ENCODE data around the gene NCAPG2. TPM values are rescaled to one million over a fixed set of nuclear protein-coding genes. Genes with fewer than 3 reads are reported as not detected.

The NCAPG2 gene
- total and polyA plus RNA-seq, 2 experiments from 2014 or later: 15.6 to 17.3 TPM

- Histone ChIP-seq H3K27me3 (replicated peaks; ENCODE audit: insufficient read depth) (peaks cover 21% of the 10 kb centered on the region), H3K9me3 (ENCODE audit: low read depth) (no peaks in the 10 kb centered on the region), H3K79me2 (ENCODE audit: insufficient read depth) (no peaks in the 10 kb centered on the region), H2AFZ (no peak overlapping the region), H3K4me1 (ENCODE audit: insufficient read depth) (no peaks in the 10 kb centered on the region), H3K9me2 (ENCODE audit: insufficient read depth) (no peaks in the 10 kb centered on the region), H3K4me3 (no peak overlapping the region), H3K9ac (no peak overlapping the region), H4K20me1 (ENCODE audit: insufficient read depth) (no peaks in the 10 kb centered on the region), H3K36me3 (ENCODE audit: low read depth) (no peaks in the 10 kb centered on the region), H3K27ac (no peak overlapping the region), H3F3A (ENCODE audit: insufficient read depth) (no peaks in the 10 kb centered on the region), H3K4me2 (ENCODE audit: unreplicated experiment) (no peak overlapping the region)
- no peak for DNase-seq
- TF ChIP-seq EZH2 (IDR thresholded peaks at IDR 0.05; ENCODE audit: insufficient read depth, poor library complexity, severe bottlenecking) (no peak), EZH2phosphoT487 (IDR thresholded peaks at IDR 0.05; ENCODE audit: insufficient read depth, low read depth) (no peak)
- WGBS, 2 experiments (ENCODE audit: low coverage in 1 of 2, low lambda C conversion rate in 2 of 2, missing lambda C conversion rate in 2 of 2): 17 to 18% methylated on average over 17 of the region's 17 CpGs
- in situ Hi-C loops (cut with MboI): no loop called here
These were observed 118.7 kb downstream of the NCAPG2 start for GRCh38 chr7:158585721-158586498.

GRCh38 chr7:158584407-158584806, 120.2 kb downstream of the NCAPG2 start:
- Histone ChIP-seq H3K27me3 (replicated peaks; ENCODE audit: insufficient read depth) (peaks cover 21% of the 10 kb centered on the region), H3K4me1 (ENCODE audit: insufficient read depth) (no peaks in the 10 kb centered on the region), H3K9ac (no peak overlapping the region), H3K79me2 (ENCODE audit: insufficient read depth) (no peaks in the 10 kb centered on the region), H3K27ac (no peak overlapping the region), H4K20me1 (ENCODE audit: insufficient read depth) (no peaks in the 10 kb centered on the region), H2AFZ (no peak overlapping the region), H3K9me2 (ENCODE audit: insufficient read depth) (no peaks in the 10 kb centered on the region), H3K4me2 (ENCODE audit: unreplicated experiment) (no peak overlapping the region), H3K9me3 (ENCODE audit: low read depth) (no peaks in the 10 kb centered on the region), H3F3A (ENCODE audit: insufficient read depth) (no peaks in the 10 kb centered on the region), H3K4me3 (no peak overlapping the region), H3K36me3 (ENCODE audit: low read depth) (no peaks in the 10 kb centered on the region)
- in situ Hi-C loops (cut with MboI): no loop called here
- 9 to 11% methylated on average over 8 of the region's 8 CpGs for WGBS, 2 experiments (ENCODE audit: low coverage in 1 of 2, low lambda C conversion rate in 2 of 2, missing lambda C conversion rate in 2 of 2)
- TF ChIP-seq EZH2phosphoT487 (IDR thresholded peaks at IDR 0.05; ENCODE audit: insufficient read depth, low read depth) (no peak), EZH2 (IDR thresholded peaks at IDR 0.05; ENCODE audit: insufficient read depth, poor library complexity, severe bottlenecking) (no peak)
- no peak for DNase-seq

GRCh38 chr7:158583810-158584209, 120.8 kb downstream of the NCAPG2 start:
- H3K36me3 ChIP-seq (ENCODE audit: low read depth): no peaks in the 10 kb centered on the region
- DNase-seq: no peak
- no peaks in the 10 kb centered on the region for H3K9me3 ChIP-seq (ENCODE audit: low read depth)
- no peaks in the 10 kb centered on the region for H3K9me2 ChIP-seq (ENCODE audit: insufficient read depth)
- H3F3A ChIP-seq (ENCODE audit: insufficient read depth): no peaks in the 10 kb centered on the region
- peaks cover 21% of the 10 kb centered on the region for H3K27me3 ChIP-seq (replicated peaks; ENCODE audit: insufficient read depth)
- in situ Hi-C loops (cut with MboI): no loop called here
- H3K27ac ChIP-seq: no peak overlapping the region
- H2AFZ ChIP-seq: no peak overlapping the region
- TF ChIP-seq EZH2phosphoT487 (IDR thresholded peaks at IDR 0.05; ENCODE audit: insufficient read depth, low read depth) (no peak), EZH2 (IDR thresholded peaks at IDR 0.05; ENCODE audit: insufficient read depth, poor library complexity, severe bottlenecking) (no peak)
- WGBS, 2 experiments (ENCODE audit: low coverage in 1 of 2, low lambda C conversion rate in 2 of 2, missing lambda C conversion rate in 2 of 2): 27 to 29% methylated on average over 6 of the region's 6 CpGs
- no peaks in the 10 kb centered on the region for H4K20me1 ChIP-seq (ENCODE audit: insufficient read depth)
- no peaks in the 10 kb centered on the region for H3K79me2 ChIP-seq (ENCODE audit: insufficient read depth)
- no peak overlapping the region for H3K4me3 ChIP-seq
- no peak overlapping the region for H3K9ac ChIP-seq
- H3K4me2 ChIP-seq (ENCODE audit: unreplicated experiment): no peak overlapping the region
- no peaks in the 10 kb centered on the region for H3K4me1 ChIP-seq (ENCODE audit: insufficient read depth)

- no peak overlapping the region for H3K4me2 ChIP-seq (ENCODE audit: unreplicated experiment)
- no peak overlapping the region for H3K4me3 ChIP-seq
- in situ Hi-C loops (cut with MboI): no loop called here
- H4K20me1 ChIP-seq (ENCODE audit: insufficient read depth): no peaks in the 10 kb centered on the region
- no peaks in the 10 kb centered on the region for H3K4me1 ChIP-seq (ENCODE audit: insufficient read depth)
- TF ChIP-seq EZH2phosphoT487 (IDR thresholded peaks at IDR 0.05; ENCODE audit: insufficient read depth, low read depth) (no peak), EZH2 (IDR thresholded peaks at IDR 0.05; ENCODE audit: insufficient read depth, poor library complexity, severe bottlenecking) (no peak)
- no peaks in the 10 kb centered on the region for H3K36me3 ChIP-seq (ENCODE audit: low read depth)
- no peaks in the 10 kb centered on the region for H3K9me3 ChIP-seq (ENCODE audit: low read depth)
- no peaks in the 10 kb centered on the region for H3F3A ChIP-seq (ENCODE audit: insufficient read depth)
- WGBS, 2 experiments (ENCODE audit: low coverage in 1 of 2, low lambda C conversion rate in 2 of 2, missing lambda C conversion rate in 2 of 2): 46 to 47% methylated on average over 5 of the region's 5 CpGs
- no peaks in the 10 kb centered on the region for H3K79me2 ChIP-seq (ENCODE audit: insufficient read depth)
- H3K9ac ChIP-seq: no peak overlapping the region
- H3K27ac ChIP-seq: no peak overlapping the region
- no peak for DNase-seq
- H3K27me3 ChIP-seq (replicated peaks; ENCODE audit: insufficient read depth): peaks cover 21% of the 10 kb centered on the region
- no peak overlapping the region for H2AFZ ChIP-seq
- H3K9me2 ChIP-seq (ENCODE audit: insufficient read depth): no peaks in the 10 kb centered on the region
These were observed 121.5 kb downstream of the NCAPG2 start for GRCh38 chr7:158583143-158583542.
